Fibroblast of mammary gland (primary cell): ENCODE measurements around the gene SMS.
A peak's percentile ranks its signal among the peaks of the same experiment; 100 is the strongest.

Experiments used
- DNase-seq: peaks from one replicate; pipeline ENCODE4 v3.0.0-alpha.2; 2010; ENCODE audit warnings: low read depth
- H3K4me3 ChIP-seq: 2 replicates; pipeline ENCODE4 v1.5.1; 2011; ENCODE audit warnings: low read depth, mild to moderate bottlenecking, low read length, moderate library complexity; ENCODE audit not compliant: control insufficient read depth
- TF ChIP-seq, protein P1 (sequence below): conservative IDR thresholded peaks from 2 replicates; pipeline ENCODE4 v1.5.1; 2011; ENCODE audit warnings: low read depth, low read length, inconsistent platforms; ENCODE audit not compliant: control insufficient read depth, insufficient read depth

The SMS gene

GRCh38 chrX:21974011-21974385 lies 33.5 kb downstream of the SMS start:
- TF ChIP-seq, protein P1, sequence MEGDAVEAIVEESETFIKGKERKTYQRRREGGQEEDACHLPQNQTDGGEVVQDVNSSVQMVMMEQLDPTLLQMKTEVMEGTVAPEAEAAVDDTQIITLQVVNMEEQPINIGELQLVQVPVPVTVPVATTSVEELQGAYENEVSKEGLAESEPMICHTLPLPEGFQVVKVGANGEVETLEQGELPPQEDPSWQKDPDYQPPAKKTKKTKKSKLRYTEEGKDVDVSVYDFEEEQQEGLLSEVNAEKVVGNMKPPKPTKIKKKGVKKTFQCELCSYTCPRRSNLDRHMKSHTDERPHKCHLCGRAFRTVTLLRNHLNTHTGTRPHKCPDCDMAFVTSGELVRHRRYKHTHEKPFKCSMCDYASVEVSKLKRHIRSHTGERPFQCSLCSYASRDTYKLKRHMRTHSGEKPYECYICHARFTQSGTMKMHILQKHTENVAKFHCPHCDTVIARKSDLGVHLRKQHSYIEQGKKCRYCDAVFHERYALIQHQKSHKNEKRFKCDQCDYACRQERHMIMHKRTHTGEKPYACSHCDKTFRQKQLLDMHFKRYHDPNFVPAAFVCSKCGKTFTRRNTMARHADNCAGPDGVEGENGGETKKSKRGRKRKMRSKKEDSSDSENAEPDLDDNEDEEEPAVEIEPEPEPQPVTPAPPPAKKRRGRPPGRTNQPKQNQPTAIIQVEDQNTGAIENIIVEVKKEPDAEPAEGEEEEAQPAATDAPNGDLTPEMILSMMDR: no peak
- DNase-seq: no peak
- H3K4me3 ChIP-seq: no peak overlapping the region

- TF ChIP-seq, protein P1: no peak
- no peak overlapping the region for H3K4me3 ChIP-seq
- DNase-seq: no peak
Measured at GRCh38 chrX:21975242-21975641, 34.7 kb downstream of the SMS start.

- peak; percentile 76 for DNase-seq
- TF ChIP-seq, protein P1: peak; percentile 23
- H3K4me3 ChIP-seq: no peak overlapping the region
Measured at GRCh38 chrX:21975812-21976211, 35.3 kb downstream of the SMS start.

DNA sequence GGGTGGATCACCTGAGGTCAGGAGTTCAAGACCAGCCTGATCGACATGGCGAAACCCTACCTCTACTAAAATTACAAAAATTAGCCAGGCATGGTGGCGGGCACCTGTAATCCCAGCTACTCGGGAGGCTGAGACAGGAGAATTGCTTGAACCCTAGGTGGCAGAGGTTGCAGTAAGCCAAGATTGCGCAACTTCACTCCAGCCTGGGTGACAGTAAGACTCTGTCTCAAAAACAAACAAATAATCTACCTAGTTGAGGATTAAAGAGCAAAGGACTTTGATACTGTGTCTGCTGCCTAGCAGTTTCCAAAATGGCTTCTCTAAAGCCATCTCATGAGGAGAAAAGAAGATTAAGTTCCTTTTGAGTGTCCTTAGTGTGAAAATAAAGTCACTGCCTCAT lies 37.8 kb downstream of the SMS start:
- H3K4me3 ChIP-seq: no peak overlapping the region
- TF ChIP-seq, protein P1: no peak
- DNase-seq: no peak

DNA sequence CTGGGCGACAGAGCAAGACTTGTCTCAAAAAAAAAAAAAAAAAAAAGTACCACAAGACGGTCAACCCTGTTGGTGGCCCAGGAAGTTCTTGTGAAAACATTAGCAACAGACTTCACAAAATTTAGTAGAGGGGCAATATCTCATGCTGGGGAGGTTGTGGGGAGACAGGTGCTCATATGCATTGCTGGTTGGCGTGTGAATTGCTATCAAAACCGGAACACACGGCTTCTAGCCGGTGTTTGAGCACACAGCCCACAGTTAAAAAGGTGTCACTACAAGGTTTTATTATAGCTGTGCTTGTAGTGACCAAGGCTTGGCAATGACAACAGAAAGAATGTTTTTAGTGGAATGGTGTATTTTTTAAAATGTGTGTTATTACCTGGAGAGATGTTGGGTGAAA lies 41.8 kb downstream of the SMS start:
- no peak for DNase-seq
- TF ChIP-seq, protein P1: no peak
- H3K4me3 ChIP-seq: no peak overlapping the region

GRCh38 chrX:21985332-21985777 lies 44.8 kb downstream of the SMS start:
- TF ChIP-seq, protein P1: peak; percentile 97
- peak; percentile 85 for DNase-seq
- no peak overlapping the region for H3K4me3 ChIP-seq

DNA sequence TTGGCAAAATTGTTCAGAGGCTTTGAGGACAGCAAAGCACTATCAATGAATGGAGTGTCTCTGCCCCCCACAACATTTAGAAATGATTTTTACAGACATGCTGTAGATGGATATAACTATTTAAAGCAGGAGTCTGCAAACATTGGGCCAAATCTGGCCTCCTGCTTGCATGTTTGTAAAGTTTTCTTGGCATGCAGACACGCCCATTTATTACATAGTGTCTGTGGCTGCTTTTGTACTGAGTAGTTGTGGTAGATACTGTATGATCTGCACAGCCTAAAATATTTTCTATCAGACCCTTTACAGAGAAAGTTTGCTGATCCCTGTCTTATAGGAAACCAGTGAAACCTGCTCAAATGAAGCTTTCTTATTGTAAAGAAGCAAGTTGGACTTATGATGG lies 46.1 kb downstream of the SMS start:
- H3K4me3 ChIP-seq: no peak overlapping the region
- DNase-seq: peak; percentile 15
- TF ChIP-seq, protein P1: no peak
